ENCODE data around the gene PPCS.
"Not testable (repeated sequence)": the region's sequence is repeated elsewhere in the genome, so short reads cannot be mapped to it uniquely, and the experiment has no call there.

Gene PPCS

DNA sequence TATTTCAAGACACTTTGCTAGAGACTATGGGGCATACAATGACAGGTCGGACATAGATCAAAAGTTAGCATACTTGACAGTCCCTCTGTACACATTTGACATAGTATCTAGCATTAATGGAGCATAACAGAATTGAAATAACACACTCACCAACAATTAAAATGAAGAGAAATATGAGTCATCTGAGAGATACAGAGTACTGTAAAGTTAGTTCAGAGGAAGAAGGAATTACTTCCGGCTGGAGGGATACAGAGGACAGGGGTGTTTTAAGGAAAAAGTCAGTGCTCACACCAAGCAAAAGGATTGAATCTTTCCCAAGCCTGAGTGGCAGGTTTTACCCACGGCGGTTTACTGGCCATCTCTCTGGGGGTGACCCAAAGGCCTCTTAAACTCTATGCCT is 3.0 kb upstream of the PPCS start:
- no peak for DNase-seq (ENCODE audit: low spot score)

DNA sequence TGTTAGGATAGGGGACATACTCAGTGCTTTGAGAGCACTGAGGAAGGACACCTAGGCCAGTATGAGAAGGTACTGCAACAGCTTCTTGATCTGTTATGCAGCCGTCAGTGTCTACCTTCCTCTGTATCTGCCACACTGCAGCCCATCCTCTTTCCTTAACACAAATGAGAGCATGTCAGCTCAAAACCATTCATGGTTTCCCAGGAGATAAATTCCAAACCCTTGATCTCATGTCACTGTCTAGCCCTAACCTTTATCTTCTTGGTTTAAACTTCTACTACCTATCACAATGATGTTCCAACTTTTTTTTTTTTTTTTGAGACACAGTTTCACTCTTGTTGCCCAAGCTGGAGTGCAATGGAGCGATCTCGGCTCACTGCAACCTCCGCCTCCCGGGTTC is 1.9 kb upstream of the PPCS start:
- no peak for DNase-seq (ENCODE audit: low spot score)

DNA sequence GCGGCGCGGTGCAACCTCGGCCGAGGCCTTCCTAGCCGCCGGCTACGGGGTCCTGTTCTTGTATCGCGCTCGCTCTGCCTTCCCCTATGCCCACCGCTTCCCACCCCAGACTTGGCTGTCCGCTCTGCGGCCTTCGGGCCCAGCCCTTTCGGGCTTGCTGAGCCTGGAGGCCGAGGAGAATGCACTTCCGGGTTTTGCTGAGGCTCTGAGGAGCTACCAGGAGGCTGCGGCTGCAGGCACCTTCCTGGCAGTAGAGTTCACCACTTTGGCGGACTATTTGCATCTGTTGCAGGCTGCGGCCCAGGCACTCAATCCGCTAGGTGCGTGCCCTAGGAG is 379 bp downstream of the PPCS start:
- DNase-seq (ENCODE audit: low spot score), result peak; percentile 63

DNA sequence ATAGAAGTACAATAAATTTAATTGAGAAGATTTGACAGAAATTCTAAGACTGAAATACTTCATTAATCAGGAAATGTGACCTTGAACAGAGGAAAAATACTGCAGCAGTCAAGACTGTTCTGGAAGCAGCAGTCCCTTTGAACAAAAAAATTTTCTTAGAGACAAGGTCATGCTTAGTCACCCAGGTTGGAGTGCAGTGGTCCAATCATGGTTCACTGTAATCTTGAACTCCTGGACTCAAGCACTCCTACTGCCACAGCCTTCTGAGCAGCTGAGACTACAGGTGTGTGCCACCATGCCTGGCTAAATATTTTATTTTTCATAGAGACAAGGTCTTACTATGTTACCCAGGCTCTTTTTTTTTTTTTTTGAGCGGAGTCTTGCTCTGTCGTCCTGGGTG is 4.9 kb downstream of the PPCS start:
- no peak for DNase-seq (ENCODE audit: low spot score)

DNA sequence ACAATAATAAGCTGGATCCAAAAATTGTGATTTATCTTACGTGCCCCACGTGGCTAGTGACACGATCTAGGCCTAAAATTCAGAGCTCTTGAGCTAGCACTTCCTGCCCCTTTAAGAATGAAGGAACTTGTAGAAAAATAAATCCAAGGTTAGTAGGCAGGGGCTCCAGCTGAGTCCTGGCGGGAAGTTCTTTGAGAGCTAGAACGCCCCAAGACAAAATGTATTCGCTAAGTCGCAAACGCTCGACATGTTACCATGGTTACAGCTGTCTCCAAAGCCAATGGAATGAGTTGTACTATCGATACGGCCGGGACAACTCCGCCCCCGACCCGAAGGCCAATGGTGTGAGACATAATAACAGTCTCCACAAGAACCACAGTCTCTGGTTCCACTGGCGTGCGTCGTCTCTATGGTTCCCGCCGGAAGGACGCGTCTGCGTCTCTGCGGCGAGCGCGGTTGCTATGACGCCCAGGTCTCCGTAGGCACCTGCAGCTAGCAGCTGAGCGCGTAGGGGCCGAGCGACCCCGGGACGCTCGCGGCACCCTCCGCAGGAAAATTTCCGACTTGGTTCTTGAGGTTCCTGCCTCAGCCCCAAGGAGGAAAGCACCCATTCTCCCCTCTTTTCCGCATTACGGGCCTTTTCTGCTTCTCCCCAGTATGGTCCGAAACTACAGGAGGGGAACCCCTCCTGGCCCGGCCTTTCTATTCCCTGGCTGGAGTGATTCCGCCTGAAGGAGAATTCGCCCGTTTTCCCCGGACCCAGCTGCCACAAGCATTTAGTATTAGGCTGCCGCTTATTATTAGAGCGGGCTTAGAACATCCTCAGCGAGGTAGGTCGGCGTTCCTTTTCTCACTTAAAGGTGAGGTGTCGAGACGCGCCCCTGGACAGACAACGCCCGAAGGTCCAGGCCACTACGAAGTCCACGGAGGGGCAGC is 6.8 kb downstream of the PPCS start, which contains the start of gene CCDC30:
CCDC30 (plus strand) TSS at position 459 of the 936 bp plus-strand sequence. CDS start 17,266 bp downstream, outside the sequence.
- peak; percentile 99 for DNase-seq (ENCODE audit: low spot score)

DNA sequence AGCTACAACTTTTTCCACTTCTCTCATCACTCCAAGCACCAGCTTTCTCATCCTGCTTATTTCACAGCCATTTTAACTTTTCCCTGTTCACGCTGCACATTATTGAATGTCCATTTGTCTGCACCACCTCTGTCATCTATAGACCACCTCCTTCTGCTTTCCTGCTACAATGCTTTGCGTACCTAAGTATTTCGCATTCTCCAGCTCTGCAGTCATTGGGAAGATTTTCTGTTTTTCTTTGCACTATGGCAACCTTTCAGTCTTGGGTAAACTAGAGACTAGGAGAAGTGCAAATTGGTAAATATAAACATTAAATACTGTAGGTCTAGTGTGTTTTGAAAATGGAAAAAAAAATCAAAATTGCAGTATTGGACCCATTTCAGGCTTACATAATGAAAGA is 7.6 kb downstream of the PPCS start:
- DNase-seq (ENCODE audit: low spot score), result no peak

DNA sequence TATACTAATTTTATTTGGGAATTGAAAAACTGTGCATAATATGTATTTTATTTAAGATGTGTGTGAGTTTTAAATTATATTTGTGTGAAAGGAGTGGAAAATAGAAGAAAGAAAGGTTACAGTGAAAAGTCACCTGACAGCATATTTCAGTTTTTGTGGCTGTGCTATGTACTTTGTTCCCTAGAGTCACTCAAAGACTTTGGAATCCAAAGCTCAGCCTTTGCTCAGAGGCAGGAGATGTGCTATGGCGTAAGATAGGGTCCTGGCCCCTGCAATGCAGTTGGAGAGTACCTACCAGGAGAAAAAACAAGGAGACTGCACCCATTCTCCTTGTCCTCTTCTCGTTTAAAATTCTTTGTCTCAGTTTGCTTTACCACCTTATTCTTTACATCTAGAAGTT is 9.7 kb downstream of the PPCS start:
- no peak for DNase-seq (ENCODE audit: low spot score)

DNA sequence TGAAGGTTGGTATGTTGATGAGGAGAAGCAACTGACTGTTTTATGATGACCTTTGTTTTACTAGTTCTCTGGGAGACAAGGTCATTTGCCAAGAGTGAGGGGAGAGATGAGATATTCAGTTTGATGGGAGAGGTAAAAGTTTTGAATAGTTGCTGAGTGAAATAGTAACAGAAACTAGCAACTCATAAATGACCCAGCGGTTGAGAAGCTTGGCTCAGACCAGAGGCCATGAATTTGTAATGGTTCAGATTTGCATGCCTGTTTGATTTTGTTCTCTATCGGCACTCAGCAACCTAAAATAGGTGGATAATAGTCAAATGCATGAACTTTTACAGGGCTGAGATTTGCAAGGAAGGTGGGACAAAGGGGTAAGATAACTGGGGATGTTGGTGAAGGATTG is 13.4 kb downstream of the PPCS start:
- DNase-seq (ENCODE audit: low spot score), result no peak

DNA sequence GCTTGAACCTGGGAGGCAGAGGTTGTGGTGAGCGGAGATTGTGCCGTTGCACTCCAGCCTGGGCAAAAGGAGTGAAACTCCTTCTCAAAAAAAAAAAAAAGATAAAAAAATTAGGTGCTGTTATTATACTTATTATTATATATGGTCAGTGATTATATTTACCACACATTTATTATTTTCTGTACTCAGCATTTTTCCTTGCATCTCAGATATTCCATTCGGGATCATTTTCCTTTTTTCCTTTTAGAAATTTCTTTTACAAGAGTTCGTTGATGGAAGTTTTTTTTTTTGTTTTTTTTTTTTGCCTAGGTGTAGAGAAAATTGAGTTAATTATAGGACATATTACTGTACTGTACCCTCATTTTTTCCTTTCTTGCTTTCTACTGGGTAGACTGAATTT is 20.3 kb downstream of the PPCS start:
- no peak for DNase-seq (ENCODE audit: low spot score)

DNA sequence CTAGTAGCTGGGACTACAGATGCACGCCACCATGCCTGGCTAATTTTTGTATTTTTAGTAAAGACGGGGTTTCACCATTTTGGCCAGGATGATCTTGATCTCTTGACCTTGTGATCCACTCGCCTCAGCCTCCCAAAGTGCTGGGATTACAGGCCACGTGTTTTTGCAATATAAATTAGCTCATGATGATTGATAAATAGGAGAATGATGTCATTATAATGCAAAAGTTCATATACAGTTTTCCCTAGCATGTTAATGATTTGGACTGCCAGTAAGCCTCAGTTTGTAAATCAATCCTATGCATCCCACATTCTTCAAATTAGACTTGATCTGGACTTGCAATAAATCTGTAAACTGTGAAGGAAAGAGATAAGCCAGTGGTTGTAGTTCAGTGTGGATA is 21.0 kb downstream of the PPCS start:
- not testable (repeated sequence) for DNase-seq (ENCODE audit: low spot score)

DNA sequence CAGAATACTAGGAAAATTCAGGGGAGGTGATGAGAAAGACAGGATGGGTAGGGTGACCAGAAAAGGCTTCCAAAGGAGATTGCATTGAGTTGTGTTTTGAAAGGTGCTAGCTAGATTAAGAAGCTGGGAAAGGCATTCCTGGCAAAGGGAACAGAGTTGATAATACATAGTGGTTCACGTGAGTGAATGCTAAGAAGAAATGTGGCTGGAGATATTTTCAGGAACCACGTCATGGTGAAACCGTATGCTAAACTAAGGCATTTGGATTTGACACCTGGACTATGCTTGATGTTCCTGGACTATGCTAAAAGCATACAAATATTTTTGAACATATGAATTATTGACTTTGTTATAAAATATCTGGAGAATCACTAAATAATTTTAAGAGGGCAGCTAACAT is 21.4 kb downstream of the PPCS start:
- no peak for DNase-seq (ENCODE audit: low spot score)

DNA sequence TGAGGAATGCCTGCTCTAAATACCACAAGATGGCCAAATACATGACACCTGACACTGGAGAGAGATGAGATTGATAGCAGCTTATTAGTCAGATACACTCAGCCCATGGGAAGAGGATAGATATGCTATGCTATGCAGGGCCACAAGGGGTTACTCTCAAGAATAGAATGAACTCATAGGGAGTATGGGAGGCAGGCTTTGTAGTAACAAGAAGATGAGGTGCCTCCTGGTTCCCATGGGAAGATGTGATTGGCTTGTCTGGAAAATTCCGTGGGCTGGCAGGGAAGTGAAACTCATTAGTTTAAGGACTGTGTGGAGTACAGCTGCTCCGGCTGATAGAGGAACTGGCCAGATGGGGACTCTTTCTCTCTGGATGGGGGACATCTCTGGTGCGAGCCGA is 23.3 kb downstream of the PPCS start:
- no peak for DNase-seq (ENCODE audit: low spot score)

DNA sequence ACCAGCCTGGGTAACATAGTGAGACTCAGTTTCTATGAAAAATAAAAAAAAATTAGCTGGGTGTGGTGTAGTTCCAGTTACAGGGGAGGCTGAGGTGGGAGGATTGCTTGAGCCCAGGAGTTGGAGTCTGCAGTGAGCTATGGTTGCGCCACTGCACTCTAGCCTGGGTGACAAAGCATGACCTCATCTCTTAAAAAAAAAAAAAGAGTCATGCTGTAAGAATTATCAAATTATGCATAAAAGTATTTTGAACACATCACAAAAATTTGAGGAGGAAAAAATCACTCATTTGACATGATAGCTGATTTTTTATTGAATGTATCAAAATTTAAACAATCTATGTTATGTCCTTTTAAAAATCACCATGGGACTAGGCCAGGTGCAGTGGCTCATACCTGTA is 24.6 kb downstream of the PPCS start:
- no peak for DNase-seq (ENCODE audit: low spot score)

DNA sequence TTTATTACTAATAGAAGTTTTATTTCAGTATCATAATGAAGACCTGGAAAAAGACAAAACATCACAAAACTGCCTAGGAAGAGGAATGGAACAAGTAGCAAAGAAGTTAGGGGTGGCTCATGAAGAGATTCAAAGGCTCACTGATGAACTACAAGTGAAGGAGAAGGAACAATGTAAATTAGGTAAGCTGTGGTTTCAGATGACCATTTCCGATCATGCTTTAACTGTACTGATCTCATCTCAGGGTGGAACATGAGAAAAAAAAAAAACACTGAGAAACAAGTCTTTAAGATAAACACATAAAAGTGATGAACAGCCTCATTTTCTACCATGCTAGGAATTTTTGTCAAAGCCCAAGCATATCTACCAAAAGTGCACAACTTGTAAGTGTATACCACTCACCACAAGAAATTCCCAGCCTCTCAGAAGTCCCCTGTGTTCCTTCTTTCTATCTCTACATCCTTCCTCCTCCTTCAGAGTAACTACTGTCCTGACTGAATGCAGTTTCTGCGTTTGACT is 26.4 kb downstream of the PPCS start:
- DNase-seq (ENCODE audit: low spot score), result no peak

DNA sequence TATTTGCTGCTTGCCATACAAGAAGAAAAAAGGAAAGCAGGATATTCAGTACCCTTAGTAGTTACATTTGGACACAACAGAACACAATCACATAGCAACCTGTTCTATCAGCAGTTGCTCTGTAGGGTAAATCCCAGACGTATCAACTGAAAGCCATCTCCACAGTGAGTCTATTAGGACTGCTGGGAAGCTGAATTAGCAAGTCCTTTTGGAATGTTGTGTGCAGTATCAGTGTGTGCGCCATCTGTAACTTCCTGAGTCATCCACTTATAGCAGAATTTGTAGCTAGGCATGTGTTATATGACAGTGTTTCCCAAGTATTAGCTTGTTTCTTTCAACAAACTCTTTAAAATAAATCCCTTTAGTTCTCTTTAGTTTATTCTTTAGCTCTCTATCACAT is 28.0 kb downstream of the PPCS start:
- DNase-seq (ENCODE audit: low spot score), result peak; percentile 31

DNA sequence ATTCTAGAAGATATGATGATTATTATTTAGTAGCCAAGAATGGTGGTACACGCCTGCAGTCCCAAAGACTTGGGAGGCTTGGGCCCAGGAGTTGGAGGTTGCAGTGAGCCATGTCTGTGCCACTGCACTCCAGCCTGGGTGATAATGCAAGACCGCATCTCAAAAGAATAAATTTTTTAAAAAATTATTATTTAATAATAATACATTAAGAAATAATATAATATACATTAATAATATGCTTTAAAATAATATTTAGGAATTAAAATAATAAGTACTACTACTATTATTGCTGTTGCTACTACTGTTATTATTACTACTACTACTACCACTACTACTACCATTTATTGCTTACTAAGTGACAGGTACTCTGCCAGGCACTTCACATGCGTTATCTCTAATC is 33.9 kb downstream of the PPCS start:
- DNase-seq (ENCODE audit: low spot score), result no peak

DNA sequence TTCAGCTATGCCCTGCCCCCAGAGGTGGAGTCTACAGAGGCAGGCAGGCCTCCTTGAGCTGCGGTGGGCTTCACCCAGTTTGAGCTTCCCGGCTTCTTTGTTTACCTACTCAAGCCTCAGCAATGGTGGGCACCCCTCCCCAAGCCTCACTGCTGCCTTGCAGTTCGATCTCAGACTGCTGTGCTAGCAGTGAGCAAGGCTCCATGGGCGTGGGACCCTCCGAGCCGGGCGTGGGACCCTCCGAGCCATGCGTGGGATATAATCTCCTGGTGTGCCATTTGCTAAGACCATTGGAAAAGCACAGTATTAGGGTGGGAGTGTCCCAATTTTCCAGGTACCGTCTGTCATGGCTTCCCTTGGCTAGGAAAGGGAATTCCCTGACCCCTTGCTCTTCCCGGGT is 45.7 kb downstream of the PPCS start:
- not testable (repeated sequence) for DNase-seq (ENCODE audit: low spot score)

DNA sequence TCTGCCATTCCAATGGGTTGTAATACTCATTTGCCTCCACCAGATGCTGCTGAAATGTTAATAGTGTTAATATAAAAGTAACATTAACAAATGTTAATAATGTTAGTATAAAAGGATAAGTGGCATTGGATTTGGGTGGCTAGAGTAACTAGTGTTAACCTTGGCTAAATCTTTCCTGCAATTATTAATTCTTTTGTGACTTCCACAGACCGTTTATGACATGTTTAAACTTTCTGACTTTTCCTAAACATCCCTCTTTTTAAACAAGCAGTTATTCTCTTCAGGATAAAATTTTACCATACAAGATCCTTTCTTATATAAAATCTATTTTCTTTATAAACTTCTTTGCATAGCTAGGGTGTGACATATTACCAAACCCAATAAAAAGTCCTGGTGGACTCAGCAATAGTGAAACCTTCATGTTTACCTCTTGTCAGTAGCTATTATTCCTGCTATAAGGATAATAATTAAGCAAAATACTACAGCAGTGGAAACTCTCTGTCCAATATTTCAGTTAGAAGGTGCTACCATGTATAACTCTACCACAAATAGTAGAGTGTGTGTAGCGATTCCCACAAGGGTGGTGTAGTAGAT is 48.3 kb downstream of the PPCS start:
- no peak for DNase-seq (ENCODE audit: low spot score)

DNA sequence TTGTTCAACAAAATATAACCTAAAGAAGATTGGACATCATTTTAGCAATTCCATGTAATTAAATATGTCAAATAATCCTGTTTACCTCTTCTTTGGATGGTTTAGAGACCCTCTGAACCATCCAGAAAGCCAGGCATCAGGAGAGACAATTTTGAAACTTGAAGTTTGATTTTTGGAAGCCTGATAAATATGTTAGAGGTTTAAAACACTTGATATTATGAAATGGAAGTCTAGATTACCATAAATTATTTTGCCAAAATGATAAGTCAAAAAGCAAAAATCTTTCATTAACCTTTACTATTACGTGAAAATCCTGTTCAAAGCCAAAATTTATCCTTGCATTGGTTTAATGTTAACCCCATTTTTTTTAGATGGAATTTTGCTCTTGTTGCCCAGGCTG is 50.2 kb downstream of the PPCS start:
- DNase-seq (ENCODE audit: low spot score), result no peak
